ENCODE measurements around the gene LRRC4C. TPM values are rescaled to one million over a fixed set of nuclear protein-coding genes. Genes with fewer than 3 reads are reported as not detected.
A peak's percentile ranks its signal among the peaks of the same experiment; 100 is the strongest.

LRRC4C gene
- total RNA-seq (2021) = 0.13 and 0.22 TPM in 2 replicates
- long read RNA-seq = 0 reads

GRCh38 chr11:41459465-41460401, at the start of gene LRRC4C:
TSS of gene LRRC4C (minus strand) at chr11:41459652.
- H2BK20ac ChIP-seq (ENCODE audit: low read depth, low read length, poor library complexity, severe bottlenecking) = no peak within 1 kb of the TSS
- peaks cover 46 to 48% of the 10 kb centered on the region in 2 experiments for H3K4me1 Mint-ChIP-seq

More at GRCh38 chr11:41459465-41460401, at the start of gene LRRC4C:
- Histone ChIP-seq H3K23ac (ENCODE audit: insufficient read length, low read depth, low read length) (no peak within 1 kb of the TSS), H3K4ac (ENCODE audit: low read depth, low read length) (no peak within 1 kb of the TSS), H3K27ac (ENCODE audit: insufficient read length, low read depth, low read length) (no peak within 1 kb of the TSS), H4K8ac (replicated peaks; ENCODE audit: insufficient read length, low read depth, low read length) (no peak within 1 kb of the TSS), H3K79me2 (ENCODE audit: insufficient read depth, low read length) (no peaks in the 10 kb centered on the region), H3K9ac (ENCODE audit: extremely low read depth, insufficient read length, low read length) (no peak within 1 kb of the TSS), H2AFZ (ENCODE audit: low read length) (no peak within 1 kb of the TSS), H3K9me3 (ENCODE audit: control insufficient read depth, low read depth, low read length) (no peaks in the 10 kb centered on the region), H3K4me1 (ENCODE audit: insufficient read depth, low read length) (peaks cover 7% of the 10 kb centered on the region; the same call in 1 of the 2 replicates), H3K4me2 (ENCODE audit: insufficient read depth, insufficient read length, low read length) (no peak within 1 kb of the TSS), H3T11ph (ENCODE audit: low read length) (no peak within 1 kb of the TSS), H2BK15ac (ENCODE audit: low read depth, low read length) (no peak within 1 kb of the TSS), H2BK120ac (ENCODE audit: low read depth, low read length, poor library complexity, severe bottlenecking) (no peak within 1 kb of the TSS), H3K14ac (ENCODE audit: insufficient read depth, low read length) (no peak within 1 kb of the TSS), H4K20me1 (ENCODE audit: control insufficient read depth, insufficient read depth, insufficient read length) (no peaks in the 10 kb centered on the region), H2AK5ac (ENCODE audit: insufficient read length, low read length) (no peak within 1 kb of the TSS), H4K5ac (ENCODE audit: insufficient read length, low read depth, low read length) (no peak within 1 kb of the TSS), H3K23me2 (ENCODE audit: insufficient read length, low read depth, low read length, poor library complexity, severe bottlenecking) (no peaks in the 10 kb centered on the region), H3K18ac (ENCODE audit: insufficient read length, low read depth, low read length) (no peak within 1 kb of the TSS), H3K79me1 (ENCODE audit: insufficient read depth, low read depth, low read length, poor library complexity, severe bottlenecking) (no peaks in the 10 kb centered on the region), H4K91ac (ENCODE audit: insufficient read length, low read depth, low read length) (no peak within 1 kb of the TSS), H2BK5ac (ENCODE audit: insufficient read length, low read length) (no peak within 1 kb of the TSS), H2BK12ac (ENCODE audit: insufficient read length, low read depth, low read length) (no peak within 1 kb of the TSS), H3K56ac (ENCODE audit: insufficient read length, low read depth, low read length) (no peak within 1 kb of the TSS), H3K27me3 (ENCODE audit: insufficient read depth, low read length) (no peaks in the 10 kb centered on the region)
- WGBS (ENCODE audit: extremely low coverage, insufficient read length, low lambda C conversion rate) = no CpG with 5 or more reads among the region's 22 CpGs
- H3K9me3 Mint-ChIP-seq = peaks cover 0 to 7% of the 10 kb centered on the region in 2 experiments; a peak in 2 of 5 replicates
- H3K36me3 Mint-ChIP-seq (ENCODE audit: insufficient read depth in 1 of 3, low read depth in 3 of 3) = peaks cover 0 to 8% (median 0%) of the 10 kb centered on the region in 3 experiments; a peak in 3 of 7 replicates
- TF ChIP-seq, protein P1, sequence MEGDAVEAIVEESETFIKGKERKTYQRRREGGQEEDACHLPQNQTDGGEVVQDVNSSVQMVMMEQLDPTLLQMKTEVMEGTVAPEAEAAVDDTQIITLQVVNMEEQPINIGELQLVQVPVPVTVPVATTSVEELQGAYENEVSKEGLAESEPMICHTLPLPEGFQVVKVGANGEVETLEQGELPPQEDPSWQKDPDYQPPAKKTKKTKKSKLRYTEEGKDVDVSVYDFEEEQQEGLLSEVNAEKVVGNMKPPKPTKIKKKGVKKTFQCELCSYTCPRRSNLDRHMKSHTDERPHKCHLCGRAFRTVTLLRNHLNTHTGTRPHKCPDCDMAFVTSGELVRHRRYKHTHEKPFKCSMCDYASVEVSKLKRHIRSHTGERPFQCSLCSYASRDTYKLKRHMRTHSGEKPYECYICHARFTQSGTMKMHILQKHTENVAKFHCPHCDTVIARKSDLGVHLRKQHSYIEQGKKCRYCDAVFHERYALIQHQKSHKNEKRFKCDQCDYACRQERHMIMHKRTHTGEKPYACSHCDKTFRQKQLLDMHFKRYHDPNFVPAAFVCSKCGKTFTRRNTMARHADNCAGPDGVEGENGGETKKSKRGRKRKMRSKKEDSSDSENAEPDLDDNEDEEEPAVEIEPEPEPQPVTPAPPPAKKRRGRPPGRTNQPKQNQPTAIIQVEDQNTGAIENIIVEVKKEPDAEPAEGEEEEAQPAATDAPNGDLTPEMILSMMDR (conservative IDR thresholded peaks at IDR 0.05) = no peak
- peak within 1 kb of the TSS in 1 of 2 experiments; percentile 64; a peak in 3 of 5 replicates for H3K4me3 Mint-ChIP-seq
- DNase-seq = no peak
- H3K27me3 Mint-ChIP-seq (ENCODE audit: low read depth) = no peaks in the 10 kb centered on the region
- peak within 1 kb of the TSS in 2 of 3 experiments; percentile 52 to 88; a peak in 5 of 7 replicates for H3K27ac Mint-ChIP-seq

Data from H9 (cell line).